ENCODE measurements around the gene ALDH9A1. TPM values are rescaled to one million over a fixed set of nuclear protein-coding genes. Genes with fewer than 3 reads are reported as not detected.
"Not testable (repeated sequence)": the region's sequence is repeated elsewhere in the genome, so short reads cannot be mapped to it uniquely, and the experiment has no call there.

The ALDH9A1 gene
- total and polyA plus RNA-seq, 2 experiments from 2014 or later, result 54.0 to 81.5 TPM

- Histone ChIP-seq H3K4me1 (ENCODE audit: low read depth) (no peaks in the 10 kb centered on the region), H3K9me3 (ENCODE audit: low read depth) (no peaks in the 10 kb centered on the region), H3K27me3 (no peaks in the 10 kb centered on the region), H3K36me3 (peaks cover 12% of the 10 kb centered on the region), H3K4me3 (no peak overlapping the region), H3K27ac (no peak overlapping the region)
- no peak for DNase-seq (ENCODE audit: low read depth in 1 of 2, low spot score in 1 of 2)
- TF ChIP-seq, protein P1, sequence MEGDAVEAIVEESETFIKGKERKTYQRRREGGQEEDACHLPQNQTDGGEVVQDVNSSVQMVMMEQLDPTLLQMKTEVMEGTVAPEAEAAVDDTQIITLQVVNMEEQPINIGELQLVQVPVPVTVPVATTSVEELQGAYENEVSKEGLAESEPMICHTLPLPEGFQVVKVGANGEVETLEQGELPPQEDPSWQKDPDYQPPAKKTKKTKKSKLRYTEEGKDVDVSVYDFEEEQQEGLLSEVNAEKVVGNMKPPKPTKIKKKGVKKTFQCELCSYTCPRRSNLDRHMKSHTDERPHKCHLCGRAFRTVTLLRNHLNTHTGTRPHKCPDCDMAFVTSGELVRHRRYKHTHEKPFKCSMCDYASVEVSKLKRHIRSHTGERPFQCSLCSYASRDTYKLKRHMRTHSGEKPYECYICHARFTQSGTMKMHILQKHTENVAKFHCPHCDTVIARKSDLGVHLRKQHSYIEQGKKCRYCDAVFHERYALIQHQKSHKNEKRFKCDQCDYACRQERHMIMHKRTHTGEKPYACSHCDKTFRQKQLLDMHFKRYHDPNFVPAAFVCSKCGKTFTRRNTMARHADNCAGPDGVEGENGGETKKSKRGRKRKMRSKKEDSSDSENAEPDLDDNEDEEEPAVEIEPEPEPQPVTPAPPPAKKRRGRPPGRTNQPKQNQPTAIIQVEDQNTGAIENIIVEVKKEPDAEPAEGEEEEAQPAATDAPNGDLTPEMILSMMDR (IDR thresholded peaks at IDR 0.05; ENCODE audit: low read depth, low read length), result peak; percentile 16
Observed at GRCh38 chr1:165686121-165686970, 12.0 kb downstream of the ALDH9A1 start.

DNA sequence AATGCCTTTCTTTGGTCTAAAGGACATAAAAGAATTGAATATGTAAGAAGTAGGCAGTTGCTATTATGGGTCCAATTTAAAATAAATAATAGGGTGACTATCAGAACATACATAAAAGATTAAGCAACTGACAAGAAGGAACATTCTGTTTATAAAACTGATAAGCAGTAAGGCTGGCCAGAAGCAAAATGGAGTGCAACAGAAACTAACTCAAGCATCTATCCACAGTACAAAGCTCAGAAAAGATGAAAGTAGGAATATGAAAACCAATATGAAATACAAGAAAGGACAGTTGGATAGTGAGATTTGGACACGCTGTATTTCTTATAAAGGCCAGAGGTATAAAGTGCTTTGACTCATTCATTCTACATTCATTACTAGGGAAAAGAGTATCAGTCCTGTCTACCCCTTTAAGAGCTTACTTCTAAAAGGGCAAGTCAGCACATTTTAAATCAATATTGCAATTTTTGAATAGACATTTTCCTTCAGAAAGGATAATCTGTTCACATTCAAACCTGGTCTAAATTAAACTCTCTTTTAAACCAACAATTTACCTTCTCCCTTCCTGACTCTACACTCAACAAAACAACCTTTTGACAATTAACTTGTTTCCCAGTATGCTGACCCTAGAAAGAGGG is 14.4 kb downstream of the ALDH9A1 start:
- DNase-seq (ENCODE audit: low read depth in 1 of 2, low spot score in 1 of 2), result no peak
- H3K27ac ChIP-seq, result no peak overlapping the region
- no peak overlapping the region for H3K4me3 ChIP-seq
- peaks cover 21% of the 10 kb centered on the region for H3K36me3 ChIP-seq
- H3K27me3 ChIP-seq, result no peaks in the 10 kb centered on the region
- TF ChIP-seq, protein P1 (IDR thresholded peaks at IDR 0.05; ENCODE audit: low read depth, low read length), result no peak
- H3K4me1 ChIP-seq (ENCODE audit: low read depth), result no peaks in the 10 kb centered on the region
- no peaks in the 10 kb centered on the region for H3K9me3 ChIP-seq (ENCODE audit: low read depth)

- not testable (repeated sequence) for H3K27ac ChIP-seq; H3K9me3 ChIP-seq (ENCODE audit: low read depth); DNase-seq (ENCODE audit: low read depth in 1 of 2, low spot score in 1 of 2); H3K27me3 ChIP-seq; H3K4me3 ChIP-seq; H3K4me1 ChIP-seq (ENCODE audit: low read depth)
- H3K36me3 ChIP-seq, result peaks cover 31% of the 10 kb centered on the region
Observed at GRCh38 chr1:165680773-165681172, 17.6 kb downstream of the ALDH9A1 start.

- Histone ChIP-seq H3K27me3 (no peaks in the 10 kb centered on the region), H3K4me3 (no peak overlapping the region), H3K9me3 (ENCODE audit: low read depth) (no peaks in the 10 kb centered on the region), H3K36me3 (peaks cover 31% of the 10 kb centered on the region), H3K27ac (no peak overlapping the region), H3K4me1 (ENCODE audit: low read depth) (no peaks in the 10 kb centered on the region)
- TF ChIP-seq, protein P1 (IDR thresholded peaks at IDR 0.05; ENCODE audit: low read depth, low read length), result no peak
- no peak for DNase-seq (ENCODE audit: low read depth in 1 of 2, low spot score in 1 of 2)
Observed at GRCh38 chr1:165680303-165680702, 18.1 kb downstream of the ALDH9A1 start.

DNA sequence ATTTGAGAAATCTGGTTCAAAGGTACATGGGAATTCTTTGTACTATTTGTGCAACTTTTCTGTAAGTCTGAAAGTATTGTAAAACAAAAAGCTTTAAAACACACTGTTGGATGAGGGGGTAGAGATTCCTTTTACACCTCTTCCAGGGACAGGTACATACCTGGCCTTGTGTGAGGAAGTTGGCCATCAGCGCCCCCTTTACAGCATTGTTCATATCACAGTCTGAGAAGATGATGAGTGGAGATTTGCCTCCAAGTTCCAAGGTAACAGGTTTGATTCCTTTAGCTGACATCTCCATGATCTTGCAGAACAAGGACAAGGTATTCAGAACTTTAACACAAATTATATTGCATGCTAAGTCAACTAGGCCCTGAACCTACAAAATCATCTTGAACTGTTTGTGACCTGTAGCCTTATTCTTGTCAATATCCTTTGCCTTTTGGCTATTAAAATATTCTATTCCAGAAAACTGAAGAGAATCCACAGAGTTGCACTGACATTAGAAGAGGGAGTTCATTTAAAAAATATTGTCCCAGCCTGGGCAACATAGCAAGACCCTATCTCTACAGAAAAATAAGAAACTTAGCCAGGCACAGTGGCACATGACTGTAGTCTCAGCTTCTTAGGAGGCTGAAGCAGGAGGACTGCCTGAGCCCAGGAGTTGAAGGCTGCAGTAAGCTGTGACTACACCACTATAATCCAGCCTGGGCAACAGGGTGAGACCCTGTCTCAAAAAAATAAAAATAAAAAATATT is 18.9 kb downstream of the ALDH9A1 start:
- Histone ChIP-seq H3K27me3 (no peaks in the 10 kb centered on the region), H3K9me3 (ENCODE audit: low read depth) (no peaks in the 10 kb centered on the region), H3K36me3 (peaks cover 31% of the 10 kb centered on the region), H3K27ac (no peak overlapping the region), H3K4me3 (no peak overlapping the region), H3K4me1 (ENCODE audit: low read depth) (no peaks in the 10 kb centered on the region)
- TF ChIP-seq, protein P1 (IDR thresholded peaks at IDR 0.05; ENCODE audit: low read depth, low read length), result no peak
- DNase-seq (ENCODE audit: low read depth in 1 of 2, low spot score in 1 of 2), result no peak
